ENCODE data around the gene WHRN. TPM values are rescaled to one million over a fixed set of nuclear protein-coding genes. Genes with fewer than 3 reads are reported as not detected.

Gene WHRN
- total and polyA plus RNA-seq, 2 experiments from 2014 or later: 8.3 to 8.9 TPM

DNA sequence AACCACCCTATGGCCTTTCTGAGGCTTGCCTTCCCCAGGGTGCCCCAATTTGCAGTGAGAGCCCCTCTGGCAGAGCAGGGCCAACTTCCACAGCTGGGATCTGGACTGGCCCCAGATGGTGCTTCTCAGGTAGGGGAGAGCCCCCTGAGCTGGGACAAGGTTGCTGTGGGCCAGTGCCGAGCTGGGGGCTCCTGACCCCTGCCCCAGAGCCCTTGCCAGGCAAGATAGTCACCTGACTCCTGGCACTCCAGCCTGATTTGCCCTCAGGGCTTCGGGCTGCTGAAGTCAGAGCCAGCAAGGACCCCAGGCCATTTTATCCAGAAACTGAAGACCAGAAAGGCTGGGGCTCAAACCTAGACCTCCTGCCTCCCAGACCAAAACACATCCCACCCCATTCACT, 84.1 kb downstream of the WHRN start:
- TF ChIP-seq CREB1 (CRISPR knock-in tag; IDR thresholded peaks at IDR 0.05; ENCODE audit: low read depth) (no peak), STAT1 (IDR thresholded peaks at IDR 0.05; ENCODE audit: unreplicated experiment) (no peak), CTCF (conservative IDR thresholded peaks at IDR 0.05; ENCODE audit: low read depth in 2 of 2) (no peak)
- TF ChIP-seq, protein P1, sequence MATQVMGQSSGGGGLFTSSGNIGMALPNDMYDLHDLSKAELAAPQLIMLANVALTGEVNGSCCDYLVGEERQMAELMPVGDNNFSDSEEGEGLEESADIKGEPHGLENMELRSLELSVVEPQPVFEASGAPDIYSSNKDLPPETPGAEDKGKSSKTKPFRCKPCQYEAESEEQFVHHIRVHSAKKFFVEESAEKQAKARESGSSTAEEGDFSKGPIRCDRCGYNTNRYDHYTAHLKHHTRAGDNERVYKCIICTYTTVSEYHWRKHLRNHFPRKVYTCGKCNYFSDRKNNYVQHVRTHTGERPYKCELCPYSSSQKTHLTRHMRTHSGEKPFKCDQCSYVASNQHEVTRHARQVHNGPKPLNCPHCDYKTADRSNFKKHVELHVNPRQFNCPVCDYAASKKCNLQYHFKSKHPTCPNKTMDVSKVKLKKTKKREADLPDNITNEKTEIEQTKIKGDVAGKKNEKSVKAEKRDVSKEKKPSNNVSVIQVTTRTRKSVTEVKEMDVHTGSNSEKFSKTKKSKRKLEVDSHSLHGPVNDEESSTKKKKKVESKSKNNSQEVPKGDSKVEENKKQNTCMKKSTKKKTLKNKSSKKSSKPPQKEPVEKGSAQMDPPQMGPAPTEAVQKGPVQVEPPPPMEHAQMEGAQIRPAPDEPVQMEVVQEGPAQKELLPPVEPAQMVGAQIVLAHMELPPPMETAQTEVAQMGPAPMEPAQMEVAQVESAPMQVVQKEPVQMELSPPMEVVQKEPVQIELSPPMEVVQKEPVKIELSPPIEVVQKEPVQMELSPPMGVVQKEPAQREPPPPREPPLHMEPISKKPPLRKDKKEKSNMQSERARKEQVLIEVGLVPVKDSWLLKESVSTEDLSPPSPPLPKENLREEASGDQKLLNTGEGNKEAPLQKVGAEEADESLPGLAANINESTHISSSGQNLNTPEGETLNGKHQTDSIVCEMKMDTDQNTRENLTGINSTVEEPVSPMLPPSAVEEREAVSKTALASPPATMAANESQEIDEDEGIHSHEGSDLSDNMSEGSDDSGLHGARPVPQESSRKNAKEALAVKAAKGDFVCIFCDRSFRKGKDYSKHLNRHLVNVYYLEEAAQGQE (IDR thresholded peaks at IDR 0.05; ENCODE audit: unreplicated experiment): no peak
- no peaks in the 10 kb centered on the region; the same call in 2 of the 3 replicates for H3K36me3 Mint-ChIP-seq (ENCODE audit: low read depth)
- no peak overlapping the region for H3K4me3 Mint-ChIP-seq
- Histone ChIP-seq H3K79me2 (replicated peaks; ENCODE audit: insufficient read depth) (no peaks in the 10 kb centered on the region), H3K27me3 (ENCODE audit: insufficient read depth) (no peaks in the 10 kb centered on the region), H3K36me3 (ENCODE audit: insufficient read depth) (no peaks in the 10 kb centered on the region), H3K4me1 (ENCODE audit: insufficient read depth) (no peaks in the 10 kb centered on the region), H3K4me3 (no peak overlapping the region), H3K4me2 (no peak overlapping the region), H3K27ac (ENCODE audit: low read depth) (no peak overlapping the region), H3K9me2 (ENCODE audit: insufficient read depth) (no peaks in the 10 kb centered on the region), H2AFZ (no peak overlapping the region), H4K20me1 (replicated peaks; ENCODE audit: insufficient read depth) (no peaks in the 10 kb centered on the region), H3F3A (replicated peaks; ENCODE audit: low read depth) (no peaks in the 10 kb centered on the region)
- peaks cover 6% of the 10 kb centered on the region for H3K27me3 Mint-ChIP-seq (ENCODE audit: insufficient read depth, low read depth, poor library complexity)
- ATAC-seq (no peak), DNase-seq (ENCODE audit: low spot score) (no peak)
- H3K27ac Mint-ChIP-seq: no peak overlapping the region
- no peaks in the 10 kb centered on the region for H3K9me3 Mint-ChIP-seq
- H3K4me1 Mint-ChIP-seq: peaks cover 14% of the 10 kb centered on the region

- DNase-seq (ENCODE audit: low spot score) (no peak), ATAC-seq (no peak)
- Histone ChIP-seq H4K20me1 (replicated peaks; ENCODE audit: insufficient read depth) (no peaks in the 10 kb centered on the region), H3K9me2 (ENCODE audit: insufficient read depth) (no peaks in the 10 kb centered on the region), H3K27ac (ENCODE audit: low read depth) (no peak overlapping the region), H3K36me3 (ENCODE audit: insufficient read depth) (no peaks in the 10 kb centered on the region), H3K4me3 (no peak overlapping the region), H3K4me1 (ENCODE audit: insufficient read depth) (no peaks in the 10 kb centered on the region), H3K27me3 (ENCODE audit: insufficient read depth) (no peaks in the 10 kb centered on the region), H3K79me2 (replicated peaks; ENCODE audit: insufficient read depth) (no peaks in the 10 kb centered on the region), H2AFZ (no peak overlapping the region), H3K4me2 (no peak overlapping the region), H3F3A (replicated peaks; ENCODE audit: low read depth) (no peaks in the 10 kb centered on the region)
- no peak overlapping the region for H3K27ac Mint-ChIP-seq
- H3K27me3 Mint-ChIP-seq (ENCODE audit: insufficient read depth, low read depth, poor library complexity): peaks cover 5% of the 10 kb centered on the region
- no peaks in the 10 kb centered on the region; the same call in 2 of the 3 replicates for H3K36me3 Mint-ChIP-seq (ENCODE audit: low read depth)
- no peak overlapping the region for H3K4me3 Mint-ChIP-seq
- H3K9me3 Mint-ChIP-seq: no peaks in the 10 kb centered on the region
- TF ChIP-seq, protein P2, sequence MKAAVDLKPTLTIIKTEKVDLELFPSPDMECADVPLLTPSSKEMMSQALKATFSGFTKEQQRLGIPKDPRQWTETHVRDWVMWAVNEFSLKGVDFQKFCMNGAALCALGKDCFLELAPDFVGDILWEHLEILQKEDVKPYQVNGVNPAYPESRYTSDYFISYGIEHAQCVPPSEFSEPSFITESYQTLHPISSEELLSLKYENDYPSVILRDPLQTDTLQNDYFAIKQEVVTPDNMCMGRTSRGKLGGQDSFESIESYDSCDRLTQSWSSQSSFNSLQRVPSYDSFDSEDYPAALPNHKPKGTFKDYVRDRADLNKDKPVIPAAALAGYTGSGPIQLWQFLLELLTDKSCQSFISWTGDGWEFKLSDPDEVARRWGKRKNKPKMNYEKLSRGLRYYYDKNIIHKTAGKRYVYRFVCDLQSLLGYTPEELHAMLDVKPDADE (IDR thresholded peaks at IDR 0.05): no peak
- TF ChIP-seq CREB1 (CRISPR knock-in tag; IDR thresholded peaks at IDR 0.05; ENCODE audit: low read depth) (no peak), NANOG (IDR thresholded peaks at IDR 0.05; ENCODE audit: borderline replicate concordance) (no peak), CTCF (conservative IDR thresholded peaks at IDR 0.05; ENCODE audit: low read depth in 2 of 2) (no peak), STAT1 (IDR thresholded peaks at IDR 0.05; ENCODE audit: unreplicated experiment) (no peak)
- peaks cover 11% of the 10 kb centered on the region for H3K4me1 Mint-ChIP-seq
These were observed 85.5 kb downstream of the WHRN start for GRCh38 chr9:114419796-114420195.

All from GM23338 (cell line).